Endothelial cell of umbilical vein (primary cell): ENCODE results near the gene CDC42BPG. TPM values are rescaled to one million over a fixed set of nuclear protein-coding genes. Genes with fewer than 3 reads are reported as not detected.

Source experiments
- BruUV-seq: library from RNA; stranded (reverse); fragments of 400-500 nt; replicated peaks from 2 replicates; lab custom pipeline; 2021; lab: Mats Ljungman, UMichigan
- CTCF ChIA-PET: fragments of 300-600, 350-600 bp; sonication (Branson Sonifier 250); formaldehyde crosslinking; loops from one replicate; lab custom pipeline; 2021; ENCODE audit warnings: antibody characterized with exemption, inconsistent platforms; lab: Charles Lee
- POLR2A ChIA-PET: fragments of 300-600, 350-600 bp; sonication (Branson Sonifier 250); formaldehyde crosslinking; loops from one replicate; lab custom pipeline; 2021; ENCODE audit warnings: antibody characterized with exemption, inconsistent platforms; lab: Charles Lee
- DNase-seq: peaks from one replicate; pipeline ENCODE4 v3.0.0-alpha.2; 2011; ENCODE audit warnings: low read depth, low spot score
- FAIRE-seq: peaks from 2 replicates; lab custom pipeline; 2011; peaks lifted over from hg19 to GRCh38; lab: Jason Lieb, UNC
- H2AFZ ChIP-seq: 2 replicates; pipeline ENCODE4 v1.6.0; 2012; ENCODE audit warnings: low read depth, low read length, control low read depth, inconsistent platforms
- H3K27ac ChIP-seq: 2 replicates; pipeline ENCODE4 v1.5.1; 2011; ENCODE audit warnings: low read depth, mild to moderate bottlenecking, control low read depth, low read length, moderate library complexity; ENCODE audit not compliant: insufficient read depth
- H3K27me3 ChIP-seq, 2 experiments: 2 replicates each; pipeline versions ENCODE4 v1.6.0 to v1.6.1; 2011; ENCODE audit warnings: low read length in 2 of 2, mixed read lengths in 1 of 2; ENCODE audit not compliant: control insufficient read depth in 2 of 2, insufficient read depth in 2 of 2
- H3K36me3 ChIP-seq, 2 experiments: 2 replicates in 1 of 2; 3 replicates in 1 of 2; pipeline ENCODE4 v1.5.1; 2011; ENCODE audit warnings: low read length in 2 of 2, mild to moderate bottlenecking in 1 of 2, moderate library complexity in 1 of 2; ENCODE audit not compliant: control insufficient read depth in 2 of 2, insufficient read depth in 2 of 2; ENCODE audit errors: extremely low read depth in 1 of 2
- H3K4me1 ChIP-seq: 3 replicates; pipeline ENCODE4 v1.5.1; 2011; ENCODE audit warnings: mild to moderate bottlenecking, low read length; ENCODE audit not compliant: control insufficient read depth, insufficient read depth; ENCODE audit errors: extremely low read depth
- H3K4me2 ChIP-seq: 2 replicates; pipeline ENCODE4 v1.6.1; 2011; ENCODE audit warnings: low read length, control low read depth, mixed read lengths; ENCODE audit not compliant: insufficient read depth
- H3K4me3 ChIP-seq, 3 experiments: fragments of 200-600 bp in 1 of 3; sonication (generic), shearing (Covaris generic) in 1 of 3; replicated peaks in 1 of 3; 2 replicates each; pipeline ENCODE4 v1.5.1; 2011 to 2016; ENCODE audit warnings: control low read depth in 3 of 3, low read length in 3 of 3, mild to moderate bottlenecking in 2 of 3, inconsistent platforms in 1 of 3, low read depth in 1 of 3, moderate library complexity in 1 of 3; ENCODE audit not compliant: insufficient read depth in 1 of 3
- H3K79me2 ChIP-seq: 2 replicates; pipeline ENCODE4 v1.6.0; 2012; ENCODE audit warnings: low read length, inconsistent platforms; ENCODE audit not compliant: control insufficient read depth, insufficient read depth
- H3K9ac ChIP-seq: replicated peaks from 2 replicates; pipeline ENCODE3; 2011; ENCODE audit warnings: low read length, control low read depth; ENCODE audit not compliant: insufficient read depth; ENCODE audit errors: extremely low read depth
- H3K9me1 ChIP-seq: replicated peaks from 3 replicates; pipeline ENCODE4 v1.6.0; 2011; ENCODE audit warnings: mild to moderate bottlenecking, low read length; ENCODE audit not compliant: control insufficient read depth, insufficient read depth; ENCODE audit errors: extremely low read depth
- H3K9me3 ChIP-seq: replicated peaks from 2 replicates; pipeline ENCODE4 v1.5.1; 2012; ENCODE audit warnings: low read length, inconsistent platforms; ENCODE audit not compliant: control insufficient read depth, insufficient read depth
- H4K20me1 ChIP-seq: replicated peaks from 2 replicates; pipeline ENCODE3; 2011; ENCODE audit warnings: mild to moderate bottlenecking, low read length; ENCODE audit not compliant: control insufficient read depth, insufficient read depth; ENCODE audit errors: extremely low read depth
- CTCF ChIP-seq, 2 donors: IDR thresholded peaks; 1 replicate in 1 of 2; 2 replicates in 1 of 2; pipeline ENCODE4 v1.5.1; 2011; ENCODE audit warnings: low read length in 2 of 2, mild to moderate bottlenecking in 2 of 2, moderate library complexity in 2 of 2, control low read depth in 1 of 2, inconsistent platforms in 1 of 2, low read depth in 1 of 2; ENCODE audit not compliant: insufficient read depth in 1 of 2; ENCODE audit errors: extremely low read depth in 1 of 2
- POLR2A ChIP-seq: IDR thresholded peaks from 2 replicates; pipeline ENCODE4 v1.6.1; 2012; ENCODE audit warnings: low read depth, mild to moderate bottlenecking, control low read depth, low read length
- POLR2AphosphoS5 ChIP-seq: IDR thresholded peaks from 2 replicates; pipeline ENCODE4 v1.6.1; 2012; ENCODE audit warnings: low read depth, mild to moderate bottlenecking, control low read depth, low read length, moderate library complexity; ENCODE audit not compliant: insufficient read depth
- dilution Hi-C: fragments of 300-500 bp; cut with MboI; formaldehyde crosslinking; loops from one replicate; pipeline ENCODE4 v1.15.0; 2019; ENCODE audit warnings: low sequenced_read_pairs; ENCODE audit not compliant: extremely low pct_ligation_motif_present
- intact Hi-C: fragments of 100-400 bp; cut with micrococcal nuclease; formaldehyde crosslinking; loops from one replicate; pipeline ENCODE4 v1.10.0; 2022
- polyA plus RNA-seq, 4 experiments: library from polyadenylated mRNA; depleted of rRNA in 3 of 4; stranded (reverse) in 3 of 4; unstranded in 1 of 4; fragments of >200 nt; gene quantifications; 2 replicates each; pipeline versions ENCODE4 v1.2.1 to v1.2.3, GENCODE V29; 2011 to 2012; ENCODE audit warnings: missing spikeins in 1 of 4
- total RNA-seq: library from RNA; stranded (reverse); gene quantifications from 2 replicates; pipeline ENCODE4 v1.2.3, GENCODE V29; 2021

Gene CDC42BPG
- total and polyA plus RNA-seq, 2 donors (not counting 3 experiments of a cell fraction or from before 2014, with no cell fraction given): 0.19 to 0.42 TPM

- Histone ChIP-seq H3K36me3 (peaks cover 21 to 28% of the 10 kb centered on the region in 2 experiments), H3K79me2 (peaks cover 50% of the 10 kb centered on the region), H3K4me3 (peak overlapping the region; percentile 7 to 85 (median 75)), H3K4me1 (peaks cover 31% of the 10 kb centered on the region), H2AFZ (no peak overlapping the region), H3K27ac (peak overlapping the region; percentile 79), H3K27me3 (no peaks in the 10 kb centered on the region), H3K4me2 (peak overlapping the region; percentile 91), H4K20me1 (peaks cover 18% of the 10 kb centered on the region), H3K9ac (peak overlapping the region; percentile 91), H3K9me3 (no peaks in the 10 kb centered on the region), H3K9me1 (no peaks in the 10 kb centered on the region)
- POLR2A ChIA-PET: interaction anchor here (0.5 kb wide), 1 partner anchor 20 kb away, joined by 3 read pairs; no protein-coding TSS in a partner anchor
- DNase-seq (peak; percentile 85), FAIRE-seq (no peak)
- dilution Hi-C loops: no loop called here
- BruUV-seq: no TSS peak
- CTCF ChIA-PET: interaction anchor here (0.8 to 1.4 kb wide), 2 partner anchors 13 to 14 kb away, joined by 3 to 6 read pairs; no protein-coding TSS in a partner anchor
- intact Hi-C loops: loop anchor here (1.0 to 2.0 kb wide), 3 partner anchors 25 to 509 kb away; partner anchors contain the start of gene MAP4K2
- TF ChIP-seq POLR2AphosphoS5 (peak; percentile 54), CTCF (IDR thresholded peaks at IDR 0.05; ENCODE audit: extremely low read depth in 1 of 2, insufficient read depth in 1 of 2, low read depth in 1 of 2, low read length in 2 of 2) (no peak), POLR2A (peak; percentile 58)
Observed at GRCh38 chr11:64777449-64778222, 66.8 kb downstream of the CDC42BPG start.
